ENCODE results near the gene AIG1. TPM values are rescaled to one million over a fixed set of nuclear protein-coding genes. Genes with fewer than 3 reads are reported as not detected.

AIG1 gene
- total RNA-seq, 2 experiments from 2014 or later, result 16.1 to 20.0 TPM

GRCh38 chr6:143283887-143284645 is 223.4 kb downstream of the AIG1 start:
- POLR2A ChIA-PET, result no interaction called here
- Mint-ChIP-seq H3K4me1 (ENCODE audit: low read depth) (no peaks in the 10 kb centered on the region), H3K36me3 (ENCODE audit: low read depth) (no peaks in the 10 kb centered on the region), H3K9me3 (no peaks in the 10 kb centered on the region), H3K4me3 (no peak overlapping the region), H3K27ac (no peak overlapping the region), H3K27me3 (no peaks in the 10 kb centered on the region)
- ATAC-seq, result no peak
- intact Hi-C loops (cut with micrococcal nuclease), result no loop called here
- TF ChIP-seq, protein P1, sequence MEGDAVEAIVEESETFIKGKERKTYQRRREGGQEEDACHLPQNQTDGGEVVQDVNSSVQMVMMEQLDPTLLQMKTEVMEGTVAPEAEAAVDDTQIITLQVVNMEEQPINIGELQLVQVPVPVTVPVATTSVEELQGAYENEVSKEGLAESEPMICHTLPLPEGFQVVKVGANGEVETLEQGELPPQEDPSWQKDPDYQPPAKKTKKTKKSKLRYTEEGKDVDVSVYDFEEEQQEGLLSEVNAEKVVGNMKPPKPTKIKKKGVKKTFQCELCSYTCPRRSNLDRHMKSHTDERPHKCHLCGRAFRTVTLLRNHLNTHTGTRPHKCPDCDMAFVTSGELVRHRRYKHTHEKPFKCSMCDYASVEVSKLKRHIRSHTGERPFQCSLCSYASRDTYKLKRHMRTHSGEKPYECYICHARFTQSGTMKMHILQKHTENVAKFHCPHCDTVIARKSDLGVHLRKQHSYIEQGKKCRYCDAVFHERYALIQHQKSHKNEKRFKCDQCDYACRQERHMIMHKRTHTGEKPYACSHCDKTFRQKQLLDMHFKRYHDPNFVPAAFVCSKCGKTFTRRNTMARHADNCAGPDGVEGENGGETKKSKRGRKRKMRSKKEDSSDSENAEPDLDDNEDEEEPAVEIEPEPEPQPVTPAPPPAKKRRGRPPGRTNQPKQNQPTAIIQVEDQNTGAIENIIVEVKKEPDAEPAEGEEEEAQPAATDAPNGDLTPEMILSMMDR (IDR thresholded peaks at IDR 0.05), result no peak
- CTCF ChIA-PET, result no interaction called here
- DNase-seq, result no peak

- TF ChIP-seq, protein P1 (IDR thresholded peaks at IDR 0.05), result no peak
- Mint-ChIP-seq H3K27me3 (no peaks in the 10 kb centered on the region), H3K36me3 (ENCODE audit: low read depth) (no peaks in the 10 kb centered on the region), H3K4me3 (no peak overlapping the region), H3K4me1 (ENCODE audit: low read depth) (no peaks in the 10 kb centered on the region), H3K27ac (no peak overlapping the region), H3K9me3 (no peaks in the 10 kb centered on the region)
- no peak for ATAC-seq
- POLR2A ChIA-PET, result interaction anchor here (0.6 kb wide), 1 partner anchor 13 kb away, joined by 3 read pairs; no protein-coding TSS in a partner anchor
- intact Hi-C loops (cut with micrococcal nuclease), result no loop called here
- no peak for DNase-seq
- CTCF ChIA-PET, result no interaction called here
These were observed 225.6 kb downstream of the AIG1 start for GRCh38 chr6:143286251-143286795.

DNA sequence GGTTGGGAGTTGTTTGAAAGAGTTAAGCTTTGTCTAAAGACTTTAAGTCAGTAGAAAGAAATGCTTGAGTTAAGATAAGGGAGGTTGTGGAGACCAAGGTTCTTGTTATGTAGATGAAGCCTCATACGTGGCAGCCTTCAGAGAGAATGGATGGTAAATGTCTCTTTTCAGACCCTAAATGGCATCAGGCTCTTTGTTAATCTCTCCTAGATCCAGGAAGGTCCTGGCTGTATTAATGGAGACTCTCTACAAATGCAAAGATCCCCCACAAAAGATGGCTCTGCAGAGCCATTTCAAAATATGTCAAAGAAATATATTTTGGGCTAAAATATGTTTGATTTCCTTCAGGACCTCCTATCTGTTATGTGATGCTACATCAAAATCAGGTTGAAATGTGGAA is 228.2 kb downstream of the AIG1 start:
- intact Hi-C loops (cut with micrococcal nuclease), result no loop called here
- no peak for DNase-seq
- H3K4me3 Mint-ChIP-seq, result no peak overlapping the region
- TF ChIP-seq, protein P1 (IDR thresholded peaks at IDR 0.05), result no peak
- ChIA-PET CTCF (no interaction called here), POLR2A (no interaction called here)
- H3K36me3 Mint-ChIP-seq (ENCODE audit: low read depth), result no peaks in the 10 kb centered on the region
- H3K27ac Mint-ChIP-seq, result no peak overlapping the region
- no peaks in the 10 kb centered on the region for H3K27me3 Mint-ChIP-seq
- H3K4me1 Mint-ChIP-seq (ENCODE audit: low read depth), result no peaks in the 10 kb centered on the region
- no peaks in the 10 kb centered on the region for H3K9me3 Mint-ChIP-seq
- ATAC-seq, result no peak

- no peaks in the 10 kb centered on the region for H3K4me1 Mint-ChIP-seq (ENCODE audit: low read depth)
- H3K36me3 Mint-ChIP-seq (ENCODE audit: low read depth), result no peaks in the 10 kb centered on the region
- H3K27ac Mint-ChIP-seq, result no peak overlapping the region
- TF ChIP-seq, protein P1 (IDR thresholded peaks at IDR 0.05), result no peak
- H3K27me3 Mint-ChIP-seq, result no peaks in the 10 kb centered on the region
- ChIA-PET POLR2A (no interaction called here), CTCF (interaction anchor here (1.2 to 1.7 kb wide), 3 partner anchors 10 to 59 kb away, joined by 3 to 5 read pairs (median 3); no protein-coding TSS in a partner anchor)
- H3K4me3 Mint-ChIP-seq, result no peak overlapping the region
- intact Hi-C loops (cut with micrococcal nuclease), result no loop called here
- no peaks in the 10 kb centered on the region for H3K9me3 Mint-ChIP-seq
- ATAC-seq, result no peak
- DNase-seq, result no peak
These were observed 229.5 kb downstream of the AIG1 start for GRCh38 chr6:143290206-143290605.

GRCh38 chr6:143293523-143293922 is 232.8 kb downstream of the AIG1 start:
- Mint-ChIP-seq H3K9me3 (no peaks in the 10 kb centered on the region), H3K27me3 (no peaks in the 10 kb centered on the region), H3K27ac (no peak overlapping the region), H3K4me3 (no peak overlapping the region), H3K4me1 (ENCODE audit: low read depth) (no peaks in the 10 kb centered on the region), H3K36me3 (ENCODE audit: low read depth) (no peaks in the 10 kb centered on the region)
- no peak for ATAC-seq
- intact Hi-C loops (cut with micrococcal nuclease), result no loop called here
- ChIA-PET POLR2A (no interaction called here), CTCF (no interaction called here)
- TF ChIP-seq, protein P1 (IDR thresholded peaks at IDR 0.05), result no peak
- no peak for DNase-seq

Data from activated CD8-positive, alpha-beta T cell treated with anti-CD3 and anti-CD28 coated beads for 36 hours (primary cell).